IPS-NIHi7 (cell line): ENCODE measurements around the gene PAX9.

Experiments
- DNase-seq: peaks from one replicate; pipeline ENCODE4 v3.0.0; 2012; ENCODE audit warnings: mixed read lengths; ENCODE audit errors: extremely low spot score

Gene PAX9

DNA sequence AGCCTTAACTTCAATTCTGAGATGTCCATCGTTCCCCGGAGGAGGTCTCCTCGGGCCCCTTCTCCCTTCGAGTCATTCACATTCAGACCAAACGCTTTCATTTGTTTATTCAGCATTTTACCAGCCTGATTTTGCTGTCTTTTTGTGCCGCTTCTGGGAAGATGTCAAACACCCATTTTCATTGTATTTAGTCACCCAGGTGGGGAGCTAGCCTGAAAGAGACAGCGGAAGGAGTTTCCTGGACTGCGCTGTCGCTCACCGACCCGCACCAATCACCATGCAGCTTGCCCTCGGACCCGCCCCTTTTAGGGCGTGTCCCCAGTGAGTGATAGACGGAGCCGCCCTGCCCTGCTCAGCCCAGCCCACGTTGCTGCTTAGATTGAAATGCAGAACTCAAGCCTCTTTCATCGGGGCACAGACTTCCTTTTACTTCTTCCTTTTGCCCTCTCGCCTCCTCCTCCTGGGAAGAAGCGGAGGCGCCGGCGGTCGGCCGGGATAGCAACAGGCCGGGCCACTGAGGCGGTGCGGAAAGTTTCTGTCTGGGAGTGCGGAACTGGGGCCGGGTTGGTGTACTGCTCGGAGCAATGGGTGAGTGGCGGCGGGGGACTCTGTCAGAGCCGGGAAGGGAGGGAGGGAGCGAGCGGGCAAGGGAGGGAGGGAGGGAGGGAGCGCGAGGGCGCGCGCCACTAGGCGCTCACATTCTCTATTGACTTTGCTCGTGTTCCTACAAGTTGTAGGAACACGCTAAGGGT, at the start of gene PAX9:
Gene PAX9, plus strand, starts transcription at position 355 of the 752 bp plus-strand sequence. Its CDS starts 230 bp downstream, at position 585.
- peak; percentile 91 for DNase-seq

DNA sequence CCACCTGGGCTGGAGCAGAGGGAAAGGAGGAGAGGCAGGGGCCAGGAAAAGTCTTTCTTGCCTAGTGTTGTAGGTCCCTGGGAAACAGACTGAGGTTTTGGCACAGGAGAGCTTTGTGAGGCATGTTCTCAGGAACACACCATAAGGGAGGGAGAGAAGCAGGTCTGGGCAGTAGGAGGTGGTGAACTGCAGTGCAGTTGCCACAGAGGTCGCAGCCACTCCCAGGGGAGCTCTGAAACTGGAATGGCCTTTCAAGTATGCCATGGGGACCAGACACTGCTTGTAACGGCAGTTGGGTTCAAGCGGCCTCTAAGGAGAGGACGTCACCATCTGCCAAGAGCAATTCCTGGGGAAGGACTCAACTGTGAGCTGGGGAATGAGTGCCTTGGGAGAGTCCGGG, 43.8 kb upstream of the PAX9 start:
- DNase-seq, result no peak

- DNase-seq, result no peak
Observed at GRCh38 chr14:36618641-36619040, 43.0 kb upstream of the PAX9 start.

DNA sequence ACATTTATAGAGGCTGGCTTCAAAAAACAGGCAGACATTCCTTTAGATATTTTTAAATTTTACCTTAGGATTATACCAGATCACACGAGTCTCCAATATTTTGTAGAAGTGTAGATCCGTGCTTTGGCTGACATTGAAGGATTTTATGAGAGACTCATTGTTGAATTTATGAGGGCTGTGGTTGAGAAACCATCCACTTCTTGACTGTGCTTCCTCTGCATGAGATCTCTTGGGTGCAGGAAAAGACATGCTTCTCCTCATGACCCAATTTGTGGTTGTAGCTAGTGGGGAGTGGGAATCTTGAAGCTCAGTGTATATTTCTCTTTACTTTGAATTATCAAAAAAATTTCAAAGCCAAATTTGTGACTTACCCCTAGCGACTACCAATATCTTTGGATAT, 42.5 kb upstream of the PAX9 start:
- DNase-seq, result no peak

- DNase-seq, result no peak
Observed at GRCh38 chr14:36619853-36620252, 41.8 kb upstream of the PAX9 start.

- DNase-seq, result no peak
Observed at GRCh38 chr14:36625014-36625413, 36.6 kb upstream of the PAX9 start.

GRCh38 chr14:36625436-36625835, 36.2 kb upstream of the PAX9 start:
- DNase-seq, result no peak

GRCh38 chr14:36626151-36626550, 35.5 kb upstream of the PAX9 start:
- DNase-seq, result no peak

GRCh38 chr14:36627981-36628380, 33.7 kb upstream of the PAX9 start:
- no peak for DNase-seq

DNA sequence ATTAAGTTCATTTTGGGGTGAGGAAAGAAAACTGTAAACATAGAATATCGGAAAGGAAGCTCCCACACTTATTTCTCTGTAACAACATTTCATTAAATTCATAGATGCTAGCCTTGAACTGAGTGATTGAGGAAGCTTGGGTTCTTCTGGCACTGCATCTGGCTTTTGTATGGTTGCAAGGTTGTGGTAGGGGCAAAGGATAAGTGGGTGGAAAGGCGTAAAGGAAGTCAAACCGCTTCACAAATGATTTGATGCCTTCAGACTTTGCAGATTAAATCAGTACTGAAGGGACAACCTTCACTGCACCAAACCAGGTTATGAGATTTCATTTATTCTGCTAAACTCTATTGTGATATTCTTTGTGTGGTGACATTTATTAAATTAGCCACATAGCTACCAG, 28.1 kb upstream of the PAX9 start:
- no peak for DNase-seq

- DNase-seq, result no peak
Observed at GRCh38 chr14:36646664-36647416, 14.8 kb upstream of the PAX9 start.

DNA sequence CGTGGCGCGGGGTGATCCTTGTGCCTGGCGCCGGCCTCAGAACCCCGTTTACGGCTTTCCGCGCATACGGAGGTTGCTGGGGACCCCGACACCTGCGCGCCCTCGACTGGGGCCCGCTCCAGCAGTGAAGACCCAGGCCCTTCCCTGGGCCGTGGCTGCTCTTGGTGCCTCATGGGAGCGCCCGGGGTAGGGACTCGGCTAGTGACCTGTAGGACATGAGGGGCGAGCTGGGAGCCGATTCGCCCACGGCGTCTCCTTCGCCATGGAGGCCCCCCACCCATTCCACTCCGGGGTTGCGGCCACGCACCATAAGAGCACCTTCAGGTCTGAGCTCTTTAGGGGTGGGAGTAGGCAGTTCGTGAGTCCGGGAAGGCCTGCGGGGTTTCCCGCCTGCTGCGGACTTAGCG, 14.2 kb upstream of the PAX9 start:
- DNase-seq, result no peak

DNA sequence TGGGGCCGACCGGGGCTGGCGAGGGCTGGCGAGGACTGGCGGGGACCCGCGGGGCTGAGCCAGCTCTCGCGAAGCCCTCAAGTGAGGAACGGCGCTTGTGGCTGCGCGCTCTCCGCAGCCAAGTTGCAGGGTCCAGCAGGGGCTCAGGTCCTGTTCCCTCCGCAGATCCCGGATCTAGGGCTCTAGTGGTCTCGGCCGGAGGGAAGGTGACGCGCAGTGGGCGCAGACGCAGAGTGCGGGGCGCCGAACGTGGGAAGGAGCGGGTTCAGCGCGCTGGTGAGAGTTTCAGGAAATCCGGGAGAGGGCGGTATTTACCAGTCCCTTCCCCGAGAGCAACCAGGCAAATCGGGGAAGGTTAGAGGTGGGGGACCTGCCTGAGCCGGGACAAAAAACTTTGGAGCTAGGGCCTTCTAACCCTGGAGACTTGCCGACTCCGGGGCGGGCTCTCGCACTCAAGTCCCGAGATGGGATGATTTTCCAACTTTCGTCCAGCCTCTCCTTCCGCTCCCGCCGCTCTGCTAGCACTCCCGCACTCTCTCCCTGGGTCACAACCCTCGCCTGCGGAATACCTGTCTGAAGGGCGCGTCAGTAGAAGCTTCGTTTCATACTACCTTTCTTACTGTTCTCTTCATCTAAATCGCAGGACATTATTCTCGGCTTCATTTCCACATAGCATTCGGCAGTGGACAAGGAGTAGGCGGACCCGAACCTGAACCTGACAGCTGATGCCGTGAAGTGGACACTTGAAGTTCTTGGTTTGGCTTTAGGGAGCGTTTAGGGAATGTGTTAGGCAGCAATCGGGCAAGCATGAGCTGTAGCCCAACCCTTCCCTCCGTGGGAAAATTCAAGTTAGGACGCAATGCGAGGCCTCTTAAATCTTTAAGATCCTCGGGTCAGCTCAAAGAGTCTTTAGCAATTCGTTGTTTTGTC, 13.6 kb upstream of the PAX9 start:
- DNase-seq, result peak; percentile 71

- no peak for DNase-seq
Observed at GRCh38 chr14:36649872-36650650, 11.6 kb upstream of the PAX9 start.

DNA sequence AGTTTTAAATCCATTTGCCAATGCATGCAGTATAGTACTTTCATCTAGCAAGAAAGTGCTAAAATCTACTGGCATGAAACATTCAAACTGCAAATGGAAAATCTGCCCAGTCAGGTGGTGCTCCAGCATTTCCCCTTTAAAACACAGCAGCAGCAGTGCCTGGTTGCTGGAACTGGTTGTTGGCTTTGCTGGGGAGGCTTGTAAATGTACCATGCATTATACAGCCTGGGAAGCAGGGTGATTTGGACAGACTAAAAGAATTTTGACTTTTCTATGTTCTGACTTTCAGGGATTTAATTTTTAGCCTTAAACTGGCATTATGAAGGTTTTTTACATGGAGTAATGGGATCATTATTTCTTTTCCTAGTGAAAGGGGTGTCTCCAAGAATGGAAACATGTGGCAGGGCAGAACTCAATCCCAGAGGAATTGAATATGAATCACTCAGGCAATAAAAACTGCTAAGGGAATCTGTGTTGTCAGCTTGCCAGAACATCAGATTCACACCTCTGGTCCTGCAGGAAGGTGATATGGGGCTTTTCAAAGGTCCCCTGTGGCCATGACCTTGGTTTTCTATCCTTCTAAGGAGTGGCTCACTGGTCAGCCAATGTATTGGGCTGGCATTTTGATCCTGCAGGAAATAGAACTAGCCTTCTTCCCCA, 9.0 kb upstream of the PAX9 start:
- no peak for DNase-seq

DNA sequence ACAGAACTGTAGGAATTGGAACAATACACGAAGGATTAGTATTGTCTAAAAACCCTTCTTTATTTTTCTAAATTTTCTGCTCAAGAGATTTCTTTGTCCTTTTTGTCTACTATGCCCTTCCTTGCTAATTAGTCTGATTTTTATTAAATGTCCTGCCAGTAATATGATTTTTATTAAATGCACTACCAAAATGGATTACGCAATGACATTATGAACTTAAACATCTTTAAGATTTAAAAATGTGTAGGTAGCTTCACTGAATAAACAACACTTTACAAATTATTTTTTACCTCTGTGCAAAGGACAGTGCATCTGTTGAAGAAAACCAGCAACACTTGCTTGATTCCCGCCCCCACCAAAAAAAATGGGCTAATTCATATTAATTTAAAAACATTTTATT, 8.2 kb upstream of the PAX9 start:
- DNase-seq, result no peak

DNA sequence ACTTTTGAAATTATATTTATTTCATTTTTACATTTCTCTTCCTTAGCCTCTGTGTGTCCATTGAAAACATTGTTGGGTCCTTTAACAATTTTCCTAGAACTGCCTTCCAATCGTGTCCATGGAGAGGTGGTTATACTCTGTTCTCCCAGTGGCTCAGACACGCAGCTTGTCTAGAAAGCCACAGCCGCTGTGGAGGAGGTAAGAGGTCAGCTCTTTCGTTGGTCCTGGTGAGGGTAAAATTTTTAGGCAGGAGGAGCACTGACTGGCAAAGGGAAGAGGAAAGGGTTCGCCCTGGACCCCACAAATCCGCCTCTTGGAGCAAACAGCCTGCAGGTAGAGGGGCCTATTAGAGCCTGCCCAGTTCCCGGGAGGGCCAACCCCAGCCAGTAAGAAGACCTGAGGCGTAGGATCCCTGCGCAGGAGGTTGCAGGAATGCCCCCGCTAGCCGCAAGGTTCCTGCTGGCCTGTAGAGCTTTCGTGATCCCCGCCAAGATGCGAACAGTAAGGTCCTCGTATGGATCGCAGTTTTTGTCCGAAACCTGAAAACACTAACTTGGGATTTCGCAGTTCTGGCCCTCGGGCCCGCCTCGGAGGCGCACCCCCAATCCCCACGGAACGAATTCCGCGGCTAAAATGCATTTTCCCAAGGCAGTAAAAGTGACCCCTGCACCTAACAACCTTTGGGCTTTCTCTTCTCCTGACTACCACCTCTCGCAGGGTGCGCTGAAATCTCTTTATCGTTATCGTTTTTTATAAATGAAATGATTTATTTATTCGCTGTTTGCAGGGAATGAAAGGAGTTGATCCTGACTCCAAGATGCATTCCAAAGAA, 7.5 kb upstream of the PAX9 start:
- DNase-seq, result peak; percentile 52

DNA sequence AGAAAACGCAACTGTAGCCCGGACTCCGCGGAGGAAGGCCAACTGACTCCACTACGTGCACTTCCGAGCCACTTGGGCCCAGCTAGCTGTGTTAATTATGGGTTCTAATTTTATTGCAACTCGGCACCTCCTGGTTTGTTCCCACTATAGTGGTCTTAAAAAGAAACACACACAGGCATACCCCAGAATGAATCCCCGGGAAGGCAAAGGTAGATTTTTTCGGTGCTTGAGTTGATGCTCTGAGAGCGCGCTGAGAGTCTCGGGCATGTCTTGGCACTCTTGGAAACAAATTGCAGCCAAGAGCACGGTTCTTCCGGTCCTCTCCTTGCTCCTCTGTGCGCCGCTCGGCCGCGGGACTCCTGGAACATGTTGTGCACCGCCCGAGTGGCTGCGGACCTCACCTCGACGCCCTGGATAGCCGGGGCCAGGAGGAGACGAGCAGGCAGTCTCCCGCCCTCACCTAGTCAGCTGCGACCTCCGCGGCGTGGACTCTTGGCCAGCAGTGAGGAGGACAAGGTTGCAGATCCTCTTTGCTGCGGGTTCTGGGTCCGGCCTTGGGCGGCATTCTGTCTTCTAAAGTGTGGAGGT, 6.8 kb upstream of the PAX9 start:
- no peak for DNase-seq

DNA sequence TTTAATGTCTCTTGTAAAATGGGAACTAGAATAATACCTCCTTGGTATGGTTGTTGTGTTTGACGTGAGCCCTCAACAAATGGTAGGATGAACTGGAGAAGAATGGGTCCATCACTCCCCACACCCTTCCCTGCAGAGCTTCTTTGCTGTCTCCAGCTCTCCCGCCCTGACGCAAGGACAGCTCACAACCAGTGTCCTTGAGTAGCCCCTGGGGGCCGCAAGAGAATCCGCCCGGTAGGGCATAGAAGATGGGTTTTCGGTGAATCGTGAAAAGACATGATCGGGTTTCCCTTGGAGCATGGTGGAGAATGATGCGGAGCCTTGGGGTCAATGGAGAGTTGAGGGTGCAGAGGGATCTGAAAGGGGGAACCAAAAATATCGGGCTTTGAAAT, 6.1 kb upstream of the PAX9 start:
- DNase-seq, result peak; percentile 25
